HEK293 (cell line): ENCODE data around the gene PRMT2.
A peak's percentile ranks its signal among the peaks of the same experiment; 100 is the strongest.

Source experiments
- CTCF ChIA-PET: fragments of 350-600 bp; formaldehyde crosslinking; extraction: SDS; loops from one replicate; lab custom pipeline; 2021; ENCODE audit warnings: antibody characterized with exemption; lab: Yijun Ruan, JAX
- POLR2A ChIA-PET: fragments of 300-600 bp; formaldehyde crosslinking; extraction: SDS; loops from one replicate; lab custom pipeline; 2020; ENCODE audit warnings: antibody characterized with exemption, inconsistent platforms; lab: Yijun Ruan, JAX
- H3K27ac ChIP-seq: fragments of 200-500 bp; sonication (Bioruptor generic); 2 replicates; pipeline ENCODE4 v1.5.1; 2014; ENCODE audit warnings: low read depth, low read length, control low read depth, inconsistent platforms; ENCODE audit errors: extremely low read depth
- H3K36me3 ChIP-seq, 2 experiments: fragments of 200-500 bp in 1 of 2; sonication (Bioruptor generic) in 1 of 2; 1 replicate in 1 of 2; 2 replicates in 1 of 2; pipeline ENCODE4 v1.5.1; 2014 to 2017; ENCODE audit warnings: inconsistent platforms in 2 of 2, low read length in 2 of 2; ENCODE audit not compliant: control insufficient read depth in 2 of 2, insufficient read depth in 1 of 2
- H3K4me1 ChIP-seq: fragments of 200-500 bp; sonication (Bioruptor generic); 2 replicates; pipeline ENCODE4 v1.5.1; 2014; ENCODE audit warnings: mild to moderate bottlenecking, low read length, inconsistent platforms; ENCODE audit not compliant: control insufficient read depth, insufficient read depth
- H3K4me3 ChIP-seq: 2 replicates; pipeline ENCODE4 v1.5.1; 2011; ENCODE audit warnings: low read depth, mild to moderate bottlenecking, control low read depth, low read length, moderate library complexity
- H3K9me3 ChIP-seq: fragments of 200-500 bp; sonication (Bioruptor generic); 2 replicates; pipeline ENCODE4 v1.5.1; 2014; ENCODE audit warnings: low read depth, low read length, inconsistent platforms; ENCODE audit not compliant: control insufficient read depth, insufficient read depth
- OSR2 ChIP-seq: fragments of 450-650 bp; formaldehyde crosslinking; IDR thresholded peaks from 2 replicates; pipeline ENCODE4 v1.5.1; 2016; ENCODE audit warnings: missing biosample characterization, missing genetic modification characterization
- SETDB1 ChIP-seq: IDR thresholded peaks from one replicate; pipeline ENCODE4 v1.6.1; 2017; ENCODE audit warnings: mild to moderate bottlenecking, low read length, moderate library complexity, mixed read lengths; ENCODE audit not compliant: insufficient read length
- SP7 ChIP-seq: fragments of 450-650 bp; formaldehyde crosslinking; IDR thresholded peaks from 2 replicates; pipeline ENCODE4 v1.5.1; 2016; ENCODE audit warnings: missing biosample characterization, missing genetic modification characterization
- ZBTB48 ChIP-seq: fragments of 450-650 bp; formaldehyde crosslinking; IDR thresholded peaks from 2 replicates; pipeline ENCODE4 v1.5.1; 2016; ENCODE audit warnings: missing biosample characterization, missing genetic modification characterization
- ZBTB49 ChIP-seq: fragments of 450-650 bp; formaldehyde crosslinking; IDR thresholded peaks from 2 replicates; pipeline ENCODE4 v1.5.1; 2016; ENCODE audit warnings: missing biosample characterization, missing genetic modification characterization, low read depth
- ZBTB7A ChIP-seq: fragments of 450-650 bp; formaldehyde crosslinking; IDR thresholded peaks from 2 replicates; pipeline ENCODE4 v1.5.1; 2016; ENCODE audit warnings: low read depth, missing biosample characterization, missing genetic modification characterization
- ZNF114 ChIP-seq: fragments of 450-650 bp; formaldehyde crosslinking; IDR thresholded peaks from 2 replicates; pipeline ENCODE4 v1.5.0; 2017; ENCODE audit warnings: missing biosample characterization, missing genetic modification characterization
- ZNF18 ChIP-seq: fragments of 450-650 bp; formaldehyde crosslinking; IDR thresholded peaks from 2 replicates; pipeline ENCODE4 v1.5.1; 2016; ENCODE audit warnings: missing biosample characterization, missing genetic modification characterization
- ZNF184 ChIP-seq: fragments of 450-650 bp; IDR thresholded peaks from 2 replicates; pipeline ENCODE4 v1.5.1; 2018; ENCODE audit warnings: missing biosample characterization, mild to moderate bottlenecking, missing genetic modification characterization
- ZNF214 ChIP-seq: fragments of 450-650 bp; formaldehyde crosslinking; IDR thresholded peaks from 2 replicates; pipeline ENCODE4 v1.5.1; 2017; ENCODE audit warnings: missing biosample characterization, mild to moderate bottlenecking, missing genetic modification characterization, borderline replicate concordance
- ZNF280D ChIP-seq: fragments of 450-650 bp; formaldehyde crosslinking; IDR thresholded peaks from 2 replicates; pipeline ENCODE4 v1.5.1; 2016; ENCODE audit warnings: missing biosample characterization, missing genetic modification characterization
- ZNF555 ChIP-seq: fragments of 450-650 bp; formaldehyde crosslinking; conservative IDR thresholded peaks from 2 replicates; pipeline ENCODE4 v1.5.1; 2017; ENCODE audit warnings: missing biosample characterization, mild to moderate bottlenecking, missing genetic modification characterization, inconsistent platforms
- ZNF585B ChIP-seq: fragments of 450-650 bp; formaldehyde crosslinking; IDR thresholded peaks from 2 replicates; pipeline ENCODE4 v1.5.1; 2016; ENCODE audit warnings: missing biosample characterization, missing genetic modification characterization
- ZNF600 ChIP-seq: fragments of 450-650 bp; formaldehyde crosslinking; IDR thresholded peaks from 2 replicates; pipeline ENCODE4 v1.5.1; 2016; ENCODE audit warnings: missing biosample characterization, missing genetic modification characterization
- ZNF624 ChIP-seq: fragments of 450-650 bp; formaldehyde crosslinking; IDR thresholded peaks from 2 replicates; pipeline ENCODE4 v1.5.1; 2017; ENCODE audit warnings: missing biosample characterization, missing genetic modification characterization
- ZNF658 ChIP-seq: fragments of 450-650 bp; formaldehyde crosslinking; IDR thresholded peaks from 2 replicates; pipeline ENCODE4; 2016; ENCODE audit warnings: missing biosample characterization, missing genetic modification characterization
- TF ChIP-seq, protein P1 (sequence below): IDR thresholded peaks from 2 replicates; pipeline ENCODE4 v1.6.1; 2011; ENCODE audit warnings: mild to moderate bottlenecking, low read depth, low read length, borderline replicate concordance
- TF ChIP-seq, protein P2 (sequence below): fragments of 450-650 bp; formaldehyde crosslinking; IDR thresholded peaks from 2 replicates; pipeline ENCODE4 v1.5.1; 2016; ENCODE audit warnings: missing biosample characterization, missing genetic modification characterization

Gene PRMT2

GRCh38 chr21:46625759-46626158 is 9.7 kb upstream of the PRMT2 start:
- CTCF ChIA-PET, result no interaction called here
- TF ChIP-seq ZNF585B (tag by site-specific recombination) (no peak), ZBTB48 (no peak), ZNF280D (peak; percentile 77; the same call in 1 of the 2 replicates), ZNF184 (tag by site-specific recombination) (no peak), SETDB1 (peak; percentile 88), ZNF658 (tag by site-specific recombination) (no peak), ZNF555 (tag by site-specific recombination) (no peak)
- TF ChIP-seq, all 188 proteins: peak for 2
- POLR2A ChIA-PET, result no interaction called here
- no peaks in the 10 kb centered on the region for H3K36me3 ChIP-seq
- H3K4me3 ChIP-seq, result no peak overlapping the region
- H3K9me3 ChIP-seq, result no peaks in the 10 kb centered on the region
- no peak overlapping the region for H3K27ac ChIP-seq
- H3K4me1 ChIP-seq, result peaks cover 5% of the 10 kb centered on the region; the same call in 1 of the 2 replicates

DNA sequence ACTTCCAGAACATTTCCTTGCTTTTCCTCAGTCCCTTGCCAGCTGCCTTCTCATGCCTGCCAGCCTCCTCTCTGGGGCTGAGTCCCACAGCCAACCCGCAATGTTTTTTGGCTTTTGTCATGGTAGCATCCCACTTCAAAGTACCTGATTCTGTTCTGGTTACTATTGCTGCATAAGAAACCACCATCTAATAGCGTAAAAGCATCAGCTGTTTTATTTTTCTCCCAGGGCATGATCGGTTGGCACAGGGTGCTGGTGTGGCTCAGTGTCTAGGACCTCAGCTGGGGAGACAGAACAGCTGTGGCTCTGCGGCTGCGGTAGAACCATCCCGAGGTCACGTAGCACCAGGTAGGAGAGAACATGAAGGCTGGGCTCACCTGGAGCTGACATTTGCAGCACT is 8.9 kb upstream of the PRMT2 start:
- Histone ChIP-seq H3K27ac (no peak overlapping the region), H3K36me3 (no peaks in the 10 kb centered on the region), H3K4me1 (peaks cover 5% of the 10 kb centered on the region; the same call in 1 of the 2 replicates), H3K9me3 (no peaks in the 10 kb centered on the region), H3K4me3 (no peak overlapping the region)
- TF ChIP-seq ZBTB49 (tag by site-specific recombination) (no peak), ZNF658 (tag by site-specific recombination) (no peak), ZNF18 (tag by site-specific recombination) (no peak), OSR2 (tag by site-specific recombination) (no peak), ZBTB7A (tag by site-specific recombination) (no peak), SP7 (tag by site-specific recombination) (no peak), ZNF600 (tag by site-specific recombination) (no peak), ZNF114 (tag by site-specific recombination) (no peak), ZNF214 (tag by site-specific recombination) (no peak), ZNF624 (tag by site-specific recombination) (no peak)
- TF ChIP-seq, protein P1, sequence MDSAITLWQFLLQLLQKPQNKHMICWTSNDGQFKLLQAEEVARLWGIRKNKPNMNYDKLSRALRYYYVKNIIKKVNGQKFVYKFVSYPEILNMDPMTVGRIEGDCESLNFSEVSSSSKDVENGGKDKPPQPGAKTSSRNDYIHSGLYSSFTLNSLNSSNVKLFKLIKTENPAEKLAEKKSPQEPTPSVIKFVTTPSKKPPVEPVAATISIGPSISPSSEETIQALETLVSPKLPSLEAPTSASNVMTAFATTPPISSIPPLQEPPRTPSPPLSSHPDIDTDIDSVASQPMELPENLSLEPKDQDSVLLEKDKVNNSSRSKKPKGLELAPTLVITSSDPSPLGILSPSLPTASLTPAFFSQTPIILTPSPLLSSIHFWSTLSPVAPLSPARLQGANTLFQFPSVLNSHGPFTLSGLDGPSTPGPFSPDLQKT, result no peak
- TF ChIP-seq, protein P2, sequence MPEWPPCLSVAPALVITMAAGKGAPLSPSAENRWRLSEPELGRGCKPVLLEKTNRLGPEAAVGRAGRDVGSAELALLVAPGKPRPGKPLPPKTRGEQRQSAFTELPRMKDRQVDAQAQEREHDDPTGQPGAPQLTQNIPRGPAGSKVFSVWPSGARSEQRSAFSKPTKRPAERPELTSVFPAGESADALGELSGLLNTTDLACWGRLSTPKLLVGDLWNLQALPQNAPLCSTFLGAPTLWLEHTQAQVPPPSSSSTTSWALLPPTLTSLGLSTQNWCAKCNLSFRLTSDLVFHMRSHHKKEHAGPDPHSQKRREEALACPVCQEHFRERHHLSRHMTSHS (tag by site-specific recombination), result no peak
- ChIA-PET POLR2A (interaction anchor here (1.4 kb wide), 1 partner anchor 9 kb away, joined by 5 read pairs; the partner anchor contains the start of gene PRMT2), CTCF (no interaction called here)
